KBM-7 (cell line): Measurements from ENCODE around the gene RRAD.

ENCODE experiments used
- DNase-seq: peaks from one replicate; pipeline ENCODE4 v3.0.0-alpha.2; 2015
- in situ Hi-C: fragments of 300-500 bp; cut with MboI; formaldehyde crosslinking; loops from 2 replicates; pipeline ENCODE4 v1.14.3; 2020; ENCODE audit warnings: low sequenced_read_pairs, low pct_unique_long_range_greater_than_20kb, mixed read lengths

Gene RRAD

DNA sequence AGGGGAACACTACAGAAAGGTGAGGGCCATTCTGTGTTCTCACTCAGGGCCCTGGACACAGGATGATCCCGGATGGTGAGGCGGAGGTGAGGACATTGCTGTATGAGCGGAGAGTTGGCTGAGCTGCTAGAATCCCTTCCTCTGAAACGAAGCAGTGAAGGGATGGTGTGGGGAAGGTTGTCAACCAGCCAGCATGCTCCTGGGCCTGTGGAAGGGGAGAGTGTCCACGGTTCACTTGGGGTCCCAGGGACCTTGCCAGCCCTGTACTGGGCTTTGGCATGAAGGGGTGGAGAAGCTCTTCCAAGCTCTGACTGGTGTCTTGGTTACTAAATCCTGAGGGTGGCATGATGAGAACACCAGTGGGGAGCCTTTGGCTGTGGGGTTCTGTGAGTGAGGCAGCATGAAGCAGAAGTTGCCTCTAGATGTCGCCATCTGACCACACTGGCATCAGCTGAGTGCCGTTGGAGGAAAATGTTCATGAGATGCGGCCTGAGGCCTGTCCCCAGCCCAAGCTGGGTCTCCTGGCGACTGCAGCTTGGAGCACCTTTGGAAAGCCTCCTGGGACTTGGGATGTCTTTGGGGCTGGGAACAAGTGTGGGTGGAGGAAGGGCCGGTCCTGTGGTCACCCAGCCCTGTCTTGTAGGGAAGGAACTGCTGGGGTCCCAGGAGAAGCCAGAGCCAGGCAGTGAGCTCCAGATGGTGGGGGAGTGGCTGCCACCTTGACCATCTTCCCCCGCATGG lies 30.2 kb downstream of the RRAD start:
- peak; percentile 77 for DNase-seq

DNA sequence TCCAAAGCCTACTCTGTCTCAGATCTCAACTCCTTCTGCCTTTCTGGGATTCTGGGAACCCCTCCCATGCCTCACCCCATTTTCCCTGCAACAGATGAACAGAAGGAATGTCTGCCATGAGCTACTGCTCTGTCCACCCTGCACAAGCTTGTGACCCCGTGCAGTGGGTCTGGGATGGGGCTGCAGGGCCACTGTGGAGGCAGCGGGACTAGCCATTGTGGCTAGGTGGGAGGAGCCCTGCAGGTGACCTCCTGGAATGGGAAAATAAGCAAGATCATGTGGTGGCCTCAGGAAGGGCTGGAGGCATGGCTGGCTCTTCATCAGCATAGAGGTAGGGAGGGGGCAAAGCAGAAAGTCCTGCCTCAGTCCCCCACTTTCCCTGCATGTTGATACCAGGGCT lies 31.3 kb downstream of the RRAD start:
- no peak for DNase-seq
- in situ Hi-C loops: no loop called here

More for the DNA sequence above, 30.2 kb downstream of the RRAD start:
- in situ Hi-C loops: no loop called here

DNA sequence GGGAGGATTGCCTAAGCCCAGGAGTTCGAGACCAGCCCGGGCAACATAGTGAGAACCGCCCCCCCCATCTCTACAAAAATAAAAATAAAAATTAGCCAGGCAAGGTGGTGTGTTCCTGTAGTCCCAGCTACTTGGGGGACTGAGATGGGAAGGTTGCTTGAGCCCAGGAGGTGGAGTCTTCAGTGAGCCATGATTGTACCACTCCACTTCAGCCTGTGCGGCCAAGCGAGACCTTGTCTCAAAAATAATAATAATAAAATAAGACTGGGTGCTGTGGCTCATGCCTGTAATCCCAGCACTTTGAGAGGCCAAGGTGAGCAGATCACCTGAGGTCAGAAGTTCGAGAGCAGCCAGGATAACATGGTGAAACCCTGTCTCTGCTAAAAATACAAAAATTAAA lies 33.5 kb downstream of the RRAD start:
- in situ Hi-C loops: no loop called here

DNA sequence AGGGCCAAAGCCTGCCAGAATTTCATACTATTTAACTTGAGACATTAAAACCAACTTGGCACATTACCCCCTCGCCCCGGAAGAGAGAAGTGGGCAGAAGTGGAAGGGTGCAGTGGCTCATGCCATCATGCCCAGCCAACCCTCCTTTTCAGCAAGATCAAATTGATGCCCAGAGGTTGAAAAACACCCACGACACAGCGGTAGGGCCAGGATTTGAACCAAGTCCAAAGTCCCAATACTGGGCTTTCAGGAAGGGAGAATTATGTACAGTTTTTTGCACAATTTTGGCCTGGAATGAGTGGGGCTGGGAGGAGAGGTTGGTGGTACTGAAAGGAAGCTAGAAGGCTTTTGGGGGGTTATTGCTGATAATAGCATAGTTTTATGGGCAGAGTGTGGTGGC lies 34.0 kb downstream of the RRAD start:
- in situ Hi-C loops: no loop called here
- no peak for DNase-seq

More for the DNA sequence above, 33.5 kb downstream of the RRAD start:
- DNase-seq: no peak

DNA sequence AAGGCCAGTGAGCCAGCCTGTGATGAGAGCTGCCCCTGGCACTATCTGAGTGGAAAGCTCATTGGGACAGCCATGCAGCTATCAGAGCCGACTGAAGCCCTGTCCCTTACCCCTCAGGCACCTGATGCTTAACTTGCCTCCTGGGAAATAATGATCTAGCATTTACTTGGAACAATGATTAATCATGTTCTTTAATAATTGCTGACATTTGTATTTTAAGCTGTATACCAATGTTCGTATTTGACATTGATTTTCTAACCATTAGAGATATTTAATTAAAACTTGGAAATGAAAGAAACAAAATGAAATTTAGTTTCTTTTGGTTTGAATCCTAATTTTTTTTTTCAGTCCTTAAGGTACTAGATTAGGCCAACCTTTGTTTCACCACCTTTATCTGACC lies 34.5 kb downstream of the RRAD start:
- DNase-seq: no peak
- in situ Hi-C loops: no loop called here

DNA sequence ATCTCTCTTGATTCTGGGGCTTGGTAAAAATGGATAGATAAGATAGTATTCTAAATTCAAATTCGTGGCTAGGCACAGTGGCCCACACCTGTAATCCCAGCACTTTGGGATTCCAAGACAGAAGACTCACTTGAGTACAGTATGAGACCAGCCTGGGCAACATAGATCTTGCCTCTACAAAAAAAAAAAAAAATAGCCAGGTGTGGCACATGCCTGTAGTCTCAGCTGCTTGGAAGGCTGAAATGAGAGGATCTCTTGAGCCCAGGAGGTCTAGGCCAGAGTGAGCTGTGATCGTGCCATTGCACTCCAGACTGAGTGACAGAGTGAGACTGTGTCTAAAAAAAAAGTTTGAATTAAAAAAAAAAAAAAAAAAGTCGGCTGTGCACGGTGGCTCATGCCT lies 35.7 kb downstream of the RRAD start:
- in situ Hi-C loops: no loop called here

DNA sequence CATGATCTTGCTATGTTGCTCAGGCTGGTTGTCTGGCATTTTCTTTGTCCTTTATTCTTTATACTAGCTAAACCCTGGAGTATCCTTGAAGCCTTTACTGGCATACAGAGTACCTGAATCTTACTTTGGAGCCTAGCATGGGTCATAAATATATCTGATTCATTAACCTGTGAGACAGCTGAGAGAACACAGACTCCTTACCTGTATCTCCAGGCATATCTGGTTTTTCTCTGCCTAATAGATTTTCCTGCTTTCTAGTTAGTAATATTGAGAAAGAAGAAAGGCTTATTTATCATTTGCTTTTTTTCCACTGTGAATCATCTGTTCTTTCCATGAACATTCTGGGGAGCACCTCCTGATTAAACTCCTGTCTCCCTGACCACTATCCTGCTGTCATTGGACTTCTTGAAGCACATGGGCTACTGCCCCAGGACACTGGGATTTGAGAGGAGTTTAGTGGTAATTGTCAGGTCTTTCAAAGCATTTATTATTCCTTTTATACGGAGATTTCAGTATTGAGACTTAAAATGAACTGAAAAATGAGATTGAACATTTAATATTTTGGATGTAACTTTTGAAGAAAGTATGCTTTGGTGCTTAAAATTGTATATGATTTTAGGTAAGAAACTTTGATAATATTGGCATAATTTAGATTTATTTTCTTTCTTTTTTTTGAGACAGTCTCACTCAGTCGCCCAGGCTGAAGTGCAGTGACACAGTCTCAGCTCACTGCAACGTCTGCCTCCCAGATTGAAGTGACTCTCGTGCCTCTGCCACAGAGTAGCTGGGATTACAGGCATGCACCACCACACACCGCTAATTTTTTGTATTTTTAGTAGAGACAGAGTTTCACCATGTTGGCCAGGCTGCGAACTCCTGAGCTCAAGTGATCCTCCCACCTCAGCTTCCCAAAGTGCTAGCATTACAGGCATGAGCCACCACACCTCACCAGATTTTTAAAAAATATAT lies 36.4 kb downstream of the RRAD start:
- DNase-seq: no peak
- in situ Hi-C loops: no loop called here

More for the DNA sequence above, 35.7 kb downstream of the RRAD start:
- no peak for DNase-seq

DNA sequence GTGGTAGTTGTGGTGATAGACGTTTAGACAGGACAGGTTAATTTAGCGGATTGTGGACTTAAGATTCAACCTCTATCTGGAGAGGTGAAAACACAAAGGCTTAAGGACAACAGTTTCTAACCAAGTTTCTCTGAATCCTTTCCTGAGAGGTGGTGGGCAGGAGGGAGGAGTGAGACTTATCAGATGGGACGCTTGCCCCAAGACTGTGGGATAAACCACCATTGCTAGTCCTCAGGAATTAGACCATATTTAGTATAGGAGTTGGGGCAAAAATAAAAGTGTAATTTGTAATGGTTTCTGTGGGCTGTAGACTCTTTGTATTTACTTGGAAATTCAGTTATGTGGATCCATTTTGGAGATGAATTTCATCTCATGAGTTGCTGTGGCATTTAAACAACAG lies 38.4 kb downstream of the RRAD start:
- no peak for DNase-seq
- in situ Hi-C loops: no loop called here

DNA sequence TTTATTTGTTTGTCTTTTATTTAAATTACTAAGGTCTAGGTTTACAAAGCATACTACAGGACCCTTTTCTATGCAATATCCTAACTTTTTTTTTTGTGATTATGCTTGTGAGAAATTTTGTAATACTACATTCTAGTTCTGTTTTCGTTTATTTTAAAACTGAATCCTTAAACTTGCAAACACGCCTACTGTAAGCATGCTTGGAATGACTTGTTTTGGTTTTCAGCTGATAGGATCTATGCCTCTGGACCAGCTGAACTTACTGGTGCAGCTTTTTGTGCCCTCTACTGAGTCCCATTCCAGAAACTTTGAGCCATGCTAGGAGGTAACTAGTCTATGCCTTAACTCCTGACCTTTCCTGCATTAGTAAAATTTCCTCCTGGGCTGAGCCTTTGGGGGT lies 39.0 kb downstream of the RRAD start:
- in situ Hi-C loops: no loop called here
- DNase-seq: no peak

DNA sequence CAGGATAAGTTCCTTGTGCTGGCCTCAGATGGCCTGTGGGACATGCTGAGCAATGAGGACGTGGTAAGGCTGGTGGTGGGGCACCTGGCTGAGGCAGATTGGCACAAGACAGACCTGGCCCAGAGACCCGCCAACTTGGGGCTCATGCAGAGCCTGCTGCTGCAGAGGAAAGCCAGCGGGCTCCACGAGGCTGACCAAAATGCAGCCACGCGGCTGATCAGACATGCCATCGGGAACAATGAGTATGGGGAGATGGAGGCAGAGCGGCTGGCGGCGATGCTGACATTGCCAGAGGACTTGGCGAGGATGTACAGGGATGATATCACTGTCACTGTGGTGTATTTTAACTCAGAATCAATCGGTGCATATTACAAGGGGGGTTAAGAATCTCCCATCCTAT lies 39.8 kb downstream of the RRAD start:
- in situ Hi-C loops: no loop called here
- no peak for DNase-seq

DNA sequence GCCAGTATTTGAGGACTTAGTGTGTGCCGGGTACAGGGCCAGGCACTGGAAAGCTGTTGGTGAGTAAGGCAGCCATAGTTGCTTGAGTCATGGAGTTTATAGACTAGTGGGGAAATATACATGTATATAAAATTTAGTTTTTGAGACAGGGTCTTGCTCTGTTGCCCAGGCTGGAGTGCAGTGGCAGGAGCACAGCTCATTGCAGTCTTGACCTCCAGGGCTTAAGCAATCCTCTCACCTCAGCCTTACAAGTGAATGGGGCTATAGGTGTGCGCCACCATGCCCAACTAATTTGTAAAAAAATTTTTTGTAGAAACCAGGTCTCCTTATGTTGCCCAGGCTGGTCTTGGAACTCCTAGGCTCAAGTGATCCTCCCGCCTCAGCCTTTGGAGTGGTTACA lies 42.6 kb downstream of the RRAD start:
- DNase-seq: no peak
- in situ Hi-C loops: no loop called here

DNA sequence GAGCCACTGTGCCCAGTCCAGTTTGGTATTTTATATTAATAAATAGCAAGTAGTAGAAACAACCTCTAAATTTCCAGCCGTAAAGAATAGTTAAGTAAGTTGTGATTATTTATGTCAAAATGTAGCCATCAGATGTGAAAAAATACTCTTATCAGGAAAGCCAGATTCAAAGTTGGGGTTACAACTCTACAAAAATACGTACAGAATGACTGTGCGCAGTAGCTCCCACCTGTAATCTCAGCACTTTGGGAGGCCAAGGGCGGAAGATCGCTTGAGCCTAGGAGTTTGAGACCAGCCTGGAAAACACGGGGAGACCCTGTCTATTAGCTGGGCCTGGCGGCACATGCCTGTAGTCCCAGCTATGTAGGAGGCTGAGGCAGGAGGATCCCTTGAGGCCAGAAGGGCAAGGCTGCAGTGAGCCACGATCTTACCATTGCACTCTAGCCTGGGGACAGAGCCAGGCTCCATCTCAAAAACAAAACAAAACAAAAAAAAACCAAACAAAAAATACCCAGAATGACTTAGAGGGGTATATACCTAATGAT lies 43.3 kb downstream of the RRAD start:
- in situ Hi-C loops: no loop called here
- DNase-seq: no peak

DNA sequence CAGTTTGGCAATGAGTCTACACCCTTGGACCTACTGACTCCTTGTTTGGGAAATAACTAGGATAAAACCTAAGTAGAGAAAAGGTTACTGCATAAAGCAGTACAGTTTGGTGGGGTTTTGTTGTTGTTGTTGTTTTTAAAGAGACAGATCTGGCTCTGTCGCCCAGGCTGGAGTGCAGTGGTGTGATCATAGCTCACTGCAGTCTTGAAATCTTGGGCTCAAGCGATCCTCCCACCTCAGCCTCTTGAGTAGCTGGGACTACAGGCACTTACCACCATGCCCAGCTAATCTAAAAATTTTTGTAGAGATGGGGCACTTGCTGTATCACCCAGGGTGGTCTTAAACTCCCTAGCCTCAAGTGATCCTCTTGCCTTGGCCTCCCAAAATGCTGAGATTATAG lies 43.8 kb downstream of the RRAD start:
- in situ Hi-C loops: no loop called here
- no peak for DNase-seq

DNA sequence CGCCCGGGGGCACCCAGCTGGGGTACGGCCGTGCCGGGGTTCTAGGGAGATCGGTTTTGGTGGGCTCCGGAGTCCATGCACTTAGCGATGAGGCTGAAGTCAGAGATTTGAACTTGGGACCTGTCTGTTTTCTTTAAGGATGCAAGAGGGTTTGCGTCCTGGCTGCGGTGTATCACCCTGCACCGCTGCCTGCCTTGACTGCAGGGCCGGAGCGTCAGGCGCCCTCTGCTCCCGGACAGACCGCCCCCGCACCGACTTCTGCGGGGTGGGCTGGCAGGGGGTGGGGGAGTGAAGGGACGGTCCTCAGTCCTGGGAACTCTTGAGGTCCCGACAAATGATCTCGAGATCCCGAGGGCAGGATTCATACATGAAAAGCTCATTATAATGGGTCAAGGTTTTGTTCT lies 44.3 kb downstream of the RRAD start:
- in situ Hi-C loops: no loop called here
- DNase-seq: no peak

DNA sequence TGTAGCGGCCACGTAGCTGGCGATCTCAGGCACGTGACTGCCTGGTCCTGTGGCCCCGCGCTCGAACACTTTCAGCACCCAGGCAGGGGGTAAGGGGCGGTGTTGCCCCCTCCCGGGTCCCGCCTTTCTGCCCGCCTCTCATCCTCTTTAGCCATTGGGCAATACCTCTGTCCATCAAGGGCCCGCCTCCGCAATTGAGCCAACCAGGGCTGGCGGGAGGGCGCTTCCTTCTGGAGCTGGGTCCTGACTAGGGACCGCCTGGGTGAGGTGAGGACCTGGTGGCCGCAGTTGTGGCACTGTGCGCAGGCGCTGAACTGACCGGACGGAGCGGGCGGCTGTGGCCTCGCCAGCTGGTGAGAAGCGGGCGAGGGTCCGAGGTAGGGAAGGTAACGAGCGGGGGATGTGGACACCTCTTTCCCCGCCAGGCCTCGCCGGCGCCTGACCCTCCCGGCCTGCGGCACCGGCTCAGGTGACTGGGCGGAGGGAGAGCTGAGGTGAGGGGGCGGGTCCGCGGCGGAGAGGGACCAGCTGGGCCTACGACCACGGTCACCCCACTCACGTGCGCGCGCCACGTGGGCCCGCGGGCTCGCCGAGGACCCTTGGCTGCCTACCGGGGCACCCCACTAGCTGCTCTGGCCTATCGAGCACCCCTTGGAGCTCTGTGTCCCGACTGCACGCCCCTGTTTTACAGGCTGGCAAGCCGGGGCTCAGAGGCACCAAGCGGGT lies 44.9 kb downstream of the RRAD start, which contains the start of gene PDP2:
Gene PDP2, plus strand, starts transcription at position 228 of the 726 bp plus-strand sequence. CDS start 3,770 bp downstream, outside the sequence.
- in situ Hi-C loops: no loop called here

DNA sequence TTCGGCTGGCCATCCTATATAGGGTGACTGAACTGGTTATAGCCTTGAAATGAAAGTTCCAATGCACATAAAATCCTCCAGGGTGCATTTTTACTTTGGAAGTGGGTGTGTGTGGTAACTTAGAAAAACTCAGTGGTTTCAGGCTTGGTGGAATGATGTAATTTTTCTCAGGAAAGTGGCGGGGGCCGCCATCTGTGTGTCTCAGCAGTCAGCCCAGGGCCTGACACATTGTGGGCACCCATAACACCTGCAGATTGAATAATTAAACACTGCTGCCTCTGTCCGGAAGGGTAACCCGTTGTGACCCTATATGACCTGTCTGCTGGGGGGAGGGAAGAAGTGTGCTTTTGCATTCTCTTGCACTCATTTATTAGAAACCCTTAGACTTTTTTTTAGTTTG lies 47.3 kb downstream of the RRAD start:
- DNase-seq: peak; percentile 84
- in situ Hi-C loops: no loop called here

More for the DNA sequence above, 44.9 kb downstream of the RRAD start, which contains the start of gene PDP2:
- peak; percentile 94 for DNase-seq

DNA sequence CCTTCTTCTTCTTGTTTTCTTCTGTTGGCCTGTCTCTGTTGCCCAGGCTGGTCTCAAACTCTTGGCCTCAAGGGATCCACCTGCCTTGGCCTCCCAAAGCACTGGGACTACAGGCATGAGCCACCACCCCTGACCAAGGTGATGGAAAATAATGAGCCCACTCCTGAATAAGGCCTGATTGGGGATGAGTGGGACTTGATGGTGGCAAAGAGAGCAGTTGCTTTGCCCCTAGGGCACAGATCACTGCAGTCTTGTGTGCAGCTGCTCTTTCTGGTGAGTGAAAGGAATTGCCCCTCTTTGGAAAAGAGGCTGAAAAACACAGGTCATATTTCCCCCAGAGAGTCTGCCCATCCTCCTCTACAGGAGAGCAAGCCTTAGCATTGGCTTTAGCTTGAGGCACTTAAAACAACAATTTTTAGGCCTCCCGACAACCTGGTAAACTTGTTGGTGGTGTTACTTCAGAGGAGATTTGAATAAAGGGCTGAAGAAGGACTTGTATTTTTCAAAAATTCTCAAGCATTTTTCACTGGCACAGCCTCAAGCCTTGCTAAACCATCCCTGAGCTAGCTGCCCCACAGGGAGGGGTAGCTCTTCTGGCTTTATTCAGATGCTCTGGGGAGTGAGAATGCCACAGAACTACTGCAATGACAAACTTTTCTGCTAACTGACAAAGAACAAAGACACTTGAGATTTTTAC lies 51.1 kb downstream of the RRAD start:
- in situ Hi-C loops: loop anchor here (25.0 kb wide), 1 partner anchor 462 kb away; no protein-coding TSS in a partner anchor
- peak; percentile 41 for DNase-seq

DNA sequence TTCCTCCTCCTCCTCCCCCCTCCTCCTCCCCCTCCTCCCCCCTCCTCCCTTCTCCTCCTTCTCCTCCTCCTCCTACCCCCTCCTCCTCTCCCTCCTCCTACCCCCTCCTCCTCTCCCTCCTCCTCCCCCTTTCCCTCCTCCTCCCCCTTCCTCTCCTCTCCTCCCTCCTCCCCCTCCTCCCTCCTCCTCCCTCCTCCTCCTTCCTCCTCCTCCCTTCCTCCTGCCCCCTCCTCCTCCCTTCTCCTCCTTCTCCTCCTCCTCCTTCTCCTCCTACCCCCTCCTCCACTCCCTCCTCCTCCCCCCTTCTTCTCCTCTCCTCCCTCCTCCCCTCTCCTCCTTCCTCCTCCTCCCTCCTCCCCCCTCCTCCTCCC lies 51.7 kb downstream of the RRAD start:
- in situ Hi-C loops: loop anchor here (25.0 kb wide), 1 partner anchor 461 kb away; no protein-coding TSS in a partner anchor

More for the DNA sequence above, 51.7 kb downstream of the RRAD start:
- DNase-seq: no peak
